Measurements from ENCODE around the gene PIP4K2A. TPM values are rescaled to one million over a fixed set of nuclear protein-coding genes. Genes with fewer than 3 reads are reported as not detected.
A peak's percentile ranks its signal among the peaks of the same experiment; 100 is the strongest.

PIP4K2A gene
- total RNA-seq, 3 donors from 2014 or later (not counting 1 experiment from before 2014, with no cell fraction given), result 311 to 423 (median 405) TPM

DNA sequence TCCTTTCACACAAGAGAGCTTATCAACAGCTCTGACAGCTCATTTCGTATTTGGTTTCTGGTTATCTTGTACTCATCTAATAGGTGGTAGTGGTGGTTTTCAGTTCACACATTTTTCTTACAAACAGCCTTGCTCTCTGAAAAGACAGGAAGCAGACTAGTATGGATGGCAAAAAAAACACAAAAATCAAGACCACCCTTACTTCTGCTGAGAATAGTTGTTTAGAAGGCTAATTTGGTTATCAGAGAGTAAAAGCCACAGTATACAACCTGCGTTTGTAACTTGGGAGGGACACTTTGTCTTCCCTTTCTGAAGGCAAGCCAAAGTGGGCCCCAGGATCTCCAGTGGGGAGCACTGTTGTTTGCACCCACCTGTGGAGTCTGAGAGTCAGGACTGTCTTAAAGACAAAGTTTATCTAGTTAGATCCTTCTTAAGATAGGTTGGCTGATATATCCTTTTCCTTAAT, 68.0 kb downstream of the PIP4K2A start:
- H3K9me3 ChIP-seq (ENCODE audit: control insufficient read depth, insufficient read depth, low read length), result no peaks in the 10 kb centered on the region
- H3K27me3 Mint-ChIP-seq (ENCODE audit: low read depth in 2 of 2), result no peaks in the 10 kb centered on the region
- H3K27ac ChIP-seq (ENCODE audit: low read length), result peak overlapping the region; percentile 91
- H3K36me3 ChIP-seq (ENCODE audit: control insufficient read depth, insufficient read depth, low read length), result peaks cover 4% of the 10 kb centered on the region
- 0% methylated on average over 1 of the region's 2 CpGs for WGBS (ENCODE audit: insufficient coverage)
- H3K9me3 Mint-ChIP-seq, result peaks cover 0 to 3% of the 10 kb centered on the region in 2 donors
- peaks cover 89 to 91% of the 10 kb centered on the region in 2 donors for H3K4me1 Mint-ChIP-seq
- H3K4me1 ChIP-seq (ENCODE audit: control insufficient read depth, insufficient read depth, low read length), result peaks cover 82% of the 10 kb centered on the region
- TF ChIP-seq, protein P1, sequence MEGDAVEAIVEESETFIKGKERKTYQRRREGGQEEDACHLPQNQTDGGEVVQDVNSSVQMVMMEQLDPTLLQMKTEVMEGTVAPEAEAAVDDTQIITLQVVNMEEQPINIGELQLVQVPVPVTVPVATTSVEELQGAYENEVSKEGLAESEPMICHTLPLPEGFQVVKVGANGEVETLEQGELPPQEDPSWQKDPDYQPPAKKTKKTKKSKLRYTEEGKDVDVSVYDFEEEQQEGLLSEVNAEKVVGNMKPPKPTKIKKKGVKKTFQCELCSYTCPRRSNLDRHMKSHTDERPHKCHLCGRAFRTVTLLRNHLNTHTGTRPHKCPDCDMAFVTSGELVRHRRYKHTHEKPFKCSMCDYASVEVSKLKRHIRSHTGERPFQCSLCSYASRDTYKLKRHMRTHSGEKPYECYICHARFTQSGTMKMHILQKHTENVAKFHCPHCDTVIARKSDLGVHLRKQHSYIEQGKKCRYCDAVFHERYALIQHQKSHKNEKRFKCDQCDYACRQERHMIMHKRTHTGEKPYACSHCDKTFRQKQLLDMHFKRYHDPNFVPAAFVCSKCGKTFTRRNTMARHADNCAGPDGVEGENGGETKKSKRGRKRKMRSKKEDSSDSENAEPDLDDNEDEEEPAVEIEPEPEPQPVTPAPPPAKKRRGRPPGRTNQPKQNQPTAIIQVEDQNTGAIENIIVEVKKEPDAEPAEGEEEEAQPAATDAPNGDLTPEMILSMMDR (IDR thresholded peaks at IDR 0.05), result no peak
- H3K27me3 ChIP-seq (ENCODE audit: control insufficient read depth, insufficient read depth, low read length), result no peaks in the 10 kb centered on the region
- peak overlapping the region; percentile 97 to 99 for H3K27ac Mint-ChIP-seq
- H3K4me3 Mint-ChIP-seq, result peak overlapping the region; percentile 86
- DNase-seq, result peak in 1 of 2 donors; percentile 78
- H3K4me3 ChIP-seq (ENCODE audit: low read length), result no peak overlapping the region
- H3K36me3 Mint-ChIP-seq, result peaks cover 4% of the 10 kb centered on the region
- intact Hi-C loops (cut with micrococcal nuclease), result loop anchor here (1.0 to 10.0 kb wide), 7 partner anchors 12 to 338 kb away; partner anchors contain the start of gene PIP4K2A
- peak; percentile 62 to 88 (median 87) for ATAC-seq

DNA sequence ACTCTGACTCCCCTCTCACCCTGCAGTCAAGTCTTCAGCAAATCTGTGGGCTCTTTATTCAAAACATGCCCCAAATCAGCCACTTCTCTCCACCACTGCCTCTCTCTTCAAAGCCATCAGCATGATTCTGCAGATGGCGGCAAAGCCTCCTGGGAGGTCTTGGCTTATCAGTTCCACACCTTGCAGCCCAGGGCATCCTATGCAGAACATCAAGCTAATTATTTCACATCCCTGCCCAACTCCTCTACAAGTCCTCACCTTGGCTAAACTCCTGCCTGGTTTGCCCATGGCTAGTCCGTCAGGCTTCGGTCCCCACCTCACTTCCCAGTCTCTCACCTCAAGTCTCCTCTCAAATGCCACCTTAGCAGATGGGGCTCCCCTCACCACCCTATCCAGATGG, 70.2 kb downstream of the PIP4K2A start:
- 90% methylated on average over 3 of the region's 3 CpGs for WGBS (ENCODE audit: insufficient coverage)
- TF ChIP-seq, protein P1 (IDR thresholded peaks at IDR 0.05), result no peak
- peak overlapping the region; percentile 83 for H3K4me3 Mint-ChIP-seq
- H3K4me1 ChIP-seq (ENCODE audit: control insufficient read depth, insufficient read depth, low read length), result peaks cover 68% of the 10 kb centered on the region
- no peaks in the 10 kb centered on the region for H3K27me3 ChIP-seq (ENCODE audit: control insufficient read depth, insufficient read depth, low read length)
- peak overlapping the region; percentile 97 to 99 for H3K27ac Mint-ChIP-seq
- DNase-seq (no peak), ATAC-seq (no peak)
- intact Hi-C loops (cut with micrococcal nuclease), result loop anchor here (10.0 kb wide), 2 partner anchors 139 to 341 kb away; no protein-coding TSS in a partner anchor
- no peaks in the 10 kb centered on the region for H3K36me3 Mint-ChIP-seq
- H3K9me3 Mint-ChIP-seq, result peaks cover 0 to 3% of the 10 kb centered on the region in 2 donors
- H3K27me3 Mint-ChIP-seq (ENCODE audit: low read depth in 2 of 2), result no peaks in the 10 kb centered on the region
- peak overlapping the region; percentile 91 for H3K27ac ChIP-seq (ENCODE audit: low read length)
- peaks cover 80 to 86% of the 10 kb centered on the region in 2 donors for H3K4me1 Mint-ChIP-seq
- no peak overlapping the region for H3K4me3 ChIP-seq (ENCODE audit: low read length)
- peaks cover 2% of the 10 kb centered on the region for H3K36me3 ChIP-seq (ENCODE audit: control insufficient read depth, insufficient read depth, low read length)
- no peaks in the 10 kb centered on the region for H3K9me3 ChIP-seq (ENCODE audit: control insufficient read depth, insufficient read depth, low read length)

DNA sequence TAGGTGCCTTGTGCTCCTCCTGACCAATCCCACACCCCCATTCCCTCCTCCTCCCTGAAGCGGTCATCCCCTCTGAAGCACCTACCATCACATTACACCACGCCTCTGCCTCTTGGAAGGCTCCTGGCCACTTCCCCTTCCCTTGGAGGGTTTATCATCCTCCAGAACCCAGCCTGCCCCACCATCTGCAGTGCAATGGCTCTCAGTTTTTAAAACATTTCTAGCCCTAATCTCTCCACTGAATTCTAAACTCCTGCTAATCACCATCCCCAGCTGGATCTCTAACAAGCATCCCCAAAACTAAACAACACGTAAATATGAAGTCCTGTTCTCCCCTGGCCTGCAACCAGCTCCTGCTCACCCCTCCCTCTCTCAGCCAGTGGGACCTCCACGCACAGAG, 70.6 kb downstream of the PIP4K2A start:
- Histone ChIP-seq H3K9me3 (ENCODE audit: control insufficient read depth, insufficient read depth, low read length) (no peaks in the 10 kb centered on the region), H3K4me1 (ENCODE audit: control insufficient read depth, insufficient read depth, low read length) (peaks cover 68% of the 10 kb centered on the region), H3K27ac (ENCODE audit: low read length) (peak overlapping the region; percentile 91), H3K27me3 (ENCODE audit: control insufficient read depth, insufficient read depth, low read length) (no peaks in the 10 kb centered on the region), H3K4me3 (ENCODE audit: low read length) (no peak overlapping the region), H3K36me3 (ENCODE audit: control insufficient read depth, insufficient read depth, low read length) (peaks cover 2% of the 10 kb centered on the region)
- intact Hi-C loops (cut with micrococcal nuclease), result loop anchor here (10.0 kb wide), 2 partner anchors 139 to 341 kb away; no protein-coding TSS in a partner anchor
- H3K27ac Mint-ChIP-seq, result peak overlapping the region; percentile 97 to 99
- TF ChIP-seq, protein P1 (IDR thresholded peaks at IDR 0.05), result no peak
- WGBS (ENCODE audit: insufficient coverage), result 52% methylated on average over 4 of the region's 4 CpGs
- ATAC-seq, result no peak
- no peaks in the 10 kb centered on the region for H3K36me3 Mint-ChIP-seq
- H3K9me3 Mint-ChIP-seq, result peaks cover 0 to 3% of the 10 kb centered on the region in 2 donors
- H3K4me1 Mint-ChIP-seq, result peaks cover 80 to 86% of the 10 kb centered on the region in 2 donors
- DNase-seq, result no peak
- H3K4me3 Mint-ChIP-seq, result peak overlapping the region; percentile 83
- no peaks in the 10 kb centered on the region for H3K27me3 Mint-ChIP-seq (ENCODE audit: low read depth in 2 of 2)

Measured in natural killer cell (primary cell).